ENCODE data around the gene PHPT1. TPM values are rescaled to one million over a fixed set of nuclear protein-coding genes. Genes with fewer than 3 reads are reported as not detected.
A peak's percentile ranks its signal among the peaks of the same experiment; 100 is the strongest.

The PHPT1 gene
- total and polyA plus RNA-seq, 12 donors: 73.9 to 330 (median 178) TPM

DNA sequence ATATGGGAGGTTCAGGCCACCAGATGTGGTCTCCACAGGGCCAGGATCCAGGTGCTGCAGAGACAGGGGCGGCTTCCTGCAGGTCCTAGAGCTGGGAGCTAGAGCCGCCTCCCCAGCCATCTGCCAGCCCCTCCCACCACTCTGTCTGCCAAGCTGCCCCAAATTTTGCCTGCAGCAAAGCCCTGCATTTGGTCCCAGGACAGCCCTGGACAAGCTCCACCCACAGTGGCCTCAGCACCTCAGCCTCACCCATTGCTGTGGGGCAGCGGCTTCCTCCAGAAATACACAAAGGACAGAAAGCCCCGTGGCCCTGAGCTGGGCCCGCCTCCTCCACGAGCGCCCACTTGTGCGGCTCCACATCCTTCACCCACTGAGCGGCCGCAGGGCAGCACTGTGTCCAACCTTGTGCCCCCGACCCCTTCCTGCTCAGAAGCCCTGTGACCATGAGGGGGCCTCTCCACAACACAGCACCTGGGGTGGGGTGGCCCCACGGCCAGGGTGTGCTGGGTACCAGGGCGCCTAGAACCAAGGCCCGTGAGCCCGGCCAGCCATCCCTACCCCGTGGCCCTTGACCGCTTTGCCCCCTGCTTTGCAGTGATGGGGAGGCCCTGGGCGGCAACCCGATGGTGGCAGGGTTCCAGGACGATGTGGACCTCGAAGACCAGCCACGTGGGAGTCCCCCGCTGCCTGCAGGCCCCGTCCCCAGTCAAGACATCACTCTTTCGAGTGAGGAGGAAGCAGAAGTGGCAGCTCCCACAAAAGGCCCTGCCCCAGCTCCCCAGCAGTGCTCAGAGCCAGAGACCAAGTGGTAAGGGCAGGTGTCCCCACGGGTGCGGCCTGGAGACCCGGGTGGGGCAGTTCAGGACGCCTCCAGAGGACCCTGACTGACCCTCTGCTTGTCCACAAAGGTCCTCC is 10.6 kb upstream of the PHPT1 start:
- 87 to 93% (median 90%) methylated on average over 9 to 29 of the region's 29 CpGs for WGBS, 4 donors
- H3K27ac ChIP-seq: no peak overlapping the region
- TF ChIP-seq, protein P1, sequence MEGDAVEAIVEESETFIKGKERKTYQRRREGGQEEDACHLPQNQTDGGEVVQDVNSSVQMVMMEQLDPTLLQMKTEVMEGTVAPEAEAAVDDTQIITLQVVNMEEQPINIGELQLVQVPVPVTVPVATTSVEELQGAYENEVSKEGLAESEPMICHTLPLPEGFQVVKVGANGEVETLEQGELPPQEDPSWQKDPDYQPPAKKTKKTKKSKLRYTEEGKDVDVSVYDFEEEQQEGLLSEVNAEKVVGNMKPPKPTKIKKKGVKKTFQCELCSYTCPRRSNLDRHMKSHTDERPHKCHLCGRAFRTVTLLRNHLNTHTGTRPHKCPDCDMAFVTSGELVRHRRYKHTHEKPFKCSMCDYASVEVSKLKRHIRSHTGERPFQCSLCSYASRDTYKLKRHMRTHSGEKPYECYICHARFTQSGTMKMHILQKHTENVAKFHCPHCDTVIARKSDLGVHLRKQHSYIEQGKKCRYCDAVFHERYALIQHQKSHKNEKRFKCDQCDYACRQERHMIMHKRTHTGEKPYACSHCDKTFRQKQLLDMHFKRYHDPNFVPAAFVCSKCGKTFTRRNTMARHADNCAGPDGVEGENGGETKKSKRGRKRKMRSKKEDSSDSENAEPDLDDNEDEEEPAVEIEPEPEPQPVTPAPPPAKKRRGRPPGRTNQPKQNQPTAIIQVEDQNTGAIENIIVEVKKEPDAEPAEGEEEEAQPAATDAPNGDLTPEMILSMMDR (IDR thresholded peaks at IDR 0.05): no peak
- no peak for TF ChIP-seq POLR2A (IDR thresholded peaks at IDR 0.05)
- intact Hi-C loops (cut with DNase I): no loop called here
- H3K9me3 ChIP-seq (replicated peaks in 1 of 3): no peaks in the 10 kb centered on the region
- no peak for DNase-seq
- no peaks in the 10 kb centered on the region for H3K27me3 ChIP-seq
- peaks cover 17 to 29% of the 10 kb centered on the region in 2 donors for H3K4me1 ChIP-seq (replicated peaks in 1 of 2)
- H3K4me3 ChIP-seq: no peak overlapping the region
- H3K36me3 ChIP-seq (replicated peaks in 1 of 2): peaks cover 0 to 14% of the 10 kb centered on the region in 2 donors

DNA sequence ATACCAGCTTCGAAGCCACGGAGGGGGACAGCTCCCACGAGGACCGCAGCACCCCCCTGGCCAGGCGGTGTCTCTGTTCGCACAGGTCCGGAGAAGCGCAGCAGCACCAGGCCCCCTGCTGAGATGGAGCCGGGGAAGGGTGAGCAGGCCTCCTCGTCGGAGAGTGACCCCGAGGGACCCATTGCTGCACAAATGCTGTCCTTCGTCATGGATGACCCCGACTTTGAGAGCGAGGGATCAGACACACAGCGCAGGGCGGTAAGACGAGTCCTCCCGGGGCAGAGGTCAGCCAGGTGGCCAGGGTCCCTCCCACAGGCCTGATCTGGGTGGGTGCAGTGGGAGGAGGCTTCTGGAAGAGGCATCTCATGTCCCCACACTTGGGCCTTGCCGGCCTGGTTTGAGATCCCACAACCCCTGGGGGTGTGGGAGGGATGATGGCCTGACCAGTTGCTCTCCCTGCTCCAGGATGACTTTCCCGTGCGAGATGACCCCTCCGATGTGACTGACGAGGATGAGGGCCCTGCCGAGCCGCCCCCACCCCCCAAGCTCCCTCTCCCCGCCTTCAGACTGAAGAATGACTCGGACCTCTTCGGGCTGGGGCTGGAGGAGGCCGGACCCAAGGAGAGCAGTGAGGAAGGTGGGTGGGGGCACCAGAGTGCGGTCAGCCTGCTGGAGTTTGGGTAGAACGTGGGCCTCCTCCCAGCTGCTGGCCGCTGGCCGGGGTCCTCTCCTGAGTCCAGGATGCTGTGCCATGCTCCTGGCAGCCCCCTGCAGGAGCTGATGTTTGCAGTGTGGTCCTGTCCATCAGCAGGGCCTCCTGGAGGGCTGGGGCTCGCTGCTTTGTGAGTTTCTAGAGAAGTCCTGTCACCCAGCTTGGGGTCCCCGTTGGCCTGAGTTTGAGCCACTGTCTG is 9.7 kb upstream of the PHPT1 start:
- intact Hi-C loops (cut with DNase I): loop anchor here (10.0 kb wide), 2 partner anchors 45 to 105 kb away; partner anchors contain the start of genes C8G (in 1 of the 2), CCDC183 (in 1 of the 2), FBXW5 (in 1 of the 2) and TMEM141 (in 1 of the 2)
- 87 to 98% (median 92%) methylated on average over 13 to 36 of the region's 36 CpGs for WGBS, 4 donors
- Histone ChIP-seq H3K27ac (no peak overlapping the region), H3K27me3 (no peaks in the 10 kb centered on the region), H3K4me1 (replicated peaks in 1 of 2) (peaks cover 17 to 35% of the 10 kb centered on the region in 2 donors), H3K36me3 (replicated peaks in 1 of 2) (peaks cover 0 to 14% of the 10 kb centered on the region in 2 donors), H3K9me3 (replicated peaks in 1 of 3) (no peaks in the 10 kb centered on the region), H3K4me3 (no peak overlapping the region)
- TF ChIP-seq POLR2A (IDR thresholded peaks at IDR 0.05): no peak
- TF ChIP-seq, protein P1 (IDR thresholded peaks at IDR 0.05): no peak
- no peak for DNase-seq

DNA sequence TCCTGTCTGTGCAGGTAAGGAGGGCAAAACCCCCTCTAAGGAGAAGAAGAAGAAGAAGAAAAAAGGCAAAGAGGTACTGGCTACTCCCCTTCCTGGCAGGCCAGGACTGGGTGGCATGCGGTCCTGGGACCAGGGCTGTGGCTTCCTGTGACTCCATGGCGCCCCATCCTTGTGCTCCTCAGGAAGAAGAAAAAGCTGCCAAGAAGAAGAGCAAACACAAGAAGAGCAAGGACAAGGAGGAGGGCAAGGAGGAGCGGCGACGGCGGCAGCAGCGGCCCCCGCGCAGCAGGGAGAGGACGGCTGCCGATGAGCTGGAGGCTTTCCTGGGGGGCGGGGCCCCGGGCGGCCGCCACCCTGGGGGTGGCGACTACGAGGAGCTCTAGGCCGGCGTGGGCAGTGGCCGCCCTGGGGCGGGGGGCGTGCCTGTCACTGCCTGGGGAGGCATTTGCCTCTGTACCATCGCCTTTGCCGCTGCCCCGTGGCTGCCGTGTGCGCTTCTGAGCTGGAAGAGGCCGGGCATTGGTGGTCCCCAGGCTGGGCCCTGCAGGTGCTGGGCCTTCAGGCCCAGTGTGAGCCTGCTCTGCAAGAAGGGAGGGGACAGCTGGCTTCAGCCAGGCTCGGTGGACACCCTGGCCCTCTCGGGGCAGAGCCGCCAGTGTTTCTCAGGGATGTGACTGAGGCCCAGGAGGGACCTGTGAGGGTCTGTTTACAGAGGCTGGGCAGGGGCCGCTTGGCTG is 8.9 kb upstream of the PHPT1 start:
- TF ChIP-seq POLR2A (IDR thresholded peaks at IDR 0.05): no peak
- 71 to 83% (median 75%) methylated on average over 18 to 32 of the region's 32 CpGs for WGBS, 4 donors
- intact Hi-C loops (cut with DNase I): loop anchor here (10.0 kb wide), 2 partner anchors 46 to 104 kb away; partner anchors contain the start of genes C8G (in 1 of the 2), CCDC183 (in 1 of the 2), FBXW5 (in 1 of the 2) and TMEM141 (in 1 of the 2)
- H3K9me3 ChIP-seq (replicated peaks in 1 of 3): no peaks in the 10 kb centered on the region
- no peak for DNase-seq
- H3K36me3 ChIP-seq (replicated peaks in 1 of 2): peaks cover 0 to 14% of the 10 kb centered on the region in 2 donors
- H3K27ac ChIP-seq: peak overlapping the region in 2 of 5 donors; percentile 34 to 88
- H3K4me3 ChIP-seq: no peak overlapping the region
- peaks cover 17 to 35% of the 10 kb centered on the region in 2 donors for H3K4me1 ChIP-seq (replicated peaks in 1 of 2)
- no peaks in the 10 kb centered on the region for H3K27me3 ChIP-seq
